Mesodermal cell (in vitro differentiated cells): ENCODE data around the gene KCNN4.
"Not testable (repeated sequence)": the region's sequence is repeated elsewhere in the genome, so short reads cannot be mapped to it uniquely, and the experiment has no call there.

ENCODE experiments used
- H3K27ac ChIP-seq: 2 replicates; pipeline ENCODE4 v1.7.0; 2013; ENCODE audit warnings: mild to moderate bottlenecking, low read depth, low read length, moderate library complexity; ENCODE audit not compliant: severe bottlenecking
- H3K36me3 ChIP-seq: 2 replicates; pipeline ENCODE4 v1.7.1; 2013; ENCODE audit warnings: mild to moderate bottlenecking, low read length, moderate library complexity; ENCODE audit not compliant: control insufficient read depth, insufficient read depth
- H3K4me1 ChIP-seq: one replicate; pipeline ENCODE4 v1.7.1; 2013; ENCODE audit warnings: mild to moderate bottlenecking, low read length; ENCODE audit not compliant: insufficient read depth, control insufficient read depth, poor library complexity, severe bottlenecking
- H3K4me3 ChIP-seq: 2 replicates; pipeline ENCODE4 v1.7.0; 2013; ENCODE audit warnings: low read length, control low read depth, mild to moderate bottlenecking; ENCODE audit not compliant: insufficient read depth, poor library complexity, severe bottlenecking; ENCODE audit errors: extremely low read depth
- H3K9me3 ChIP-seq: 2 replicates; pipeline ENCODE4 v1.7.1; 2013; ENCODE audit warnings: mild to moderate bottlenecking, low read length, moderate library complexity; ENCODE audit not compliant: control insufficient read depth
- WGBS, 2 experiments: methylation state at CpG; one replicate each; pipeline ENCODE4 v1.1.5; 2013; ENCODE audit warnings: missing lambda C conversion rate in 2 of 2; ENCODE audit not compliant: insufficient coverage in 2 of 2; 5-methylcytosine and 5-hydroxymethylcytosine counted together

KCNN4 gene

GRCh38 chr19:43812259-43812658 is 31.5 kb upstream of the KCNN4 start:
- no CpG with 5 or more reads among the region's 1 CpG for WGBS, 2 experiments
- no peak overlapping the region for H3K27ac ChIP-seq
- H3K4me1 ChIP-seq, result no peaks in the 10 kb centered on the region
- no peaks in the 10 kb centered on the region for H3K36me3 ChIP-seq
- H3K9me3 ChIP-seq, result no peaks in the 10 kb centered on the region
- H3K4me3 ChIP-seq, result no peak overlapping the region

GRCh38 chr19:43811837-43812236 is 31.1 kb upstream of the KCNN4 start:
- Histone ChIP-seq H3K9me3 (no peaks in the 10 kb centered on the region), H3K4me1 (no peaks in the 10 kb centered on the region), H3K36me3 (no peaks in the 10 kb centered on the region), H3K4me3 (no peak overlapping the region), H3K27ac (no peak overlapping the region)
- WGBS, 2 experiments, result 60% methylated on average over 1 of the region's 1 CpG; no CpG with 5 or more reads in 1 of the 2 experiments

- Histone ChIP-seq H3K4me3 (no peak overlapping the region), H3K36me3 (no peaks in the 10 kb centered on the region), H3K4me1 (no peaks in the 10 kb centered on the region), H3K27ac (no peak overlapping the region), H3K9me3 (no peaks in the 10 kb centered on the region)
- WGBS, 2 experiments, result 54 to 76% methylated on average over 2 to 4 of the region's 8 CpGs
Measured at GRCh38 chr19:43809762-43810696, 29.3 kb upstream of the KCNN4 start.

GRCh38 chr19:43807651-43808050 is 26.9 kb upstream of the KCNN4 start:
- no peaks in the 10 kb centered on the region for H3K36me3 ChIP-seq
- no peak overlapping the region for H3K4me3 ChIP-seq
- H3K9me3 ChIP-seq, result no peaks in the 10 kb centered on the region
- no peak overlapping the region for H3K27ac ChIP-seq
- no peaks in the 10 kb centered on the region for H3K4me1 ChIP-seq

GRCh38 chr19:43806848-43807247 is 26.1 kb upstream of the KCNN4 start:
- 100% methylated on average over 1 of the region's 5 CpGs; no CpG with 5 or more reads in 1 of the 2 experiments for WGBS, 2 experiments
- Histone ChIP-seq H3K36me3 (no peaks in the 10 kb centered on the region), H3K4me1 (no peaks in the 10 kb centered on the region), H3K9me3 (no peaks in the 10 kb centered on the region), H3K27ac (no peak overlapping the region), H3K4me3 (no peak overlapping the region)

GRCh38 chr19:43806401-43806800 is 25.6 kb upstream of the KCNN4 start:
- not testable (repeated sequence) for H3K4me3 ChIP-seq, H3K4me1 ChIP-seq, H3K9me3 ChIP-seq, H3K27ac ChIP-seq, H3K36me3 ChIP-seq
- 57 to 100% methylated on average over 1 of the region's 7 CpGs for WGBS, 2 experiments

GRCh38 chr19:43804432-43804831 is 23.7 kb upstream of the KCNN4 start:
- Histone ChIP-seq H3K4me3 (no peak overlapping the region), H3K27ac (no peak overlapping the region), H3K9me3 (no peaks in the 10 kb centered on the region), H3K4me1 (no peaks in the 10 kb centered on the region), H3K36me3 (no peaks in the 10 kb centered on the region)
- WGBS, 2 experiments, result 47% methylated on average over 2 of the region's 2 CpGs; no CpG with 5 or more reads in 1 of the 2 experiments

- H3K4me3 ChIP-seq, result no peak within 1 kb of the TSS
Measured at GRCh38 chr19:43802216-43802951, 21.6 kb upstream of the KCNN4 start, which contains the start of gene LYPD5. LYPD5 (minus strand) TSS chr19:43802447; CDS start chr19:43802380, 67 bp downstream.

GRCh38 chr19:43799502-43800142 is 18.8 kb upstream of the KCNN4 start:
- WGBS, 2 experiments, result 23 to 57% methylated on average over 3 to 5 of the region's 6 CpGs
- Histone ChIP-seq H3K9me3 (no peaks in the 10 kb centered on the region), H3K27ac (no peak overlapping the region), H3K4me1 (peaks cover 6% of the 10 kb centered on the region), H3K36me3 (no peaks in the 10 kb centered on the region), H3K4me3 (no peak overlapping the region)

More at GRCh38 chr19:43802216-43802951, 21.6 kb upstream of the KCNN4 start, which contains the start of gene LYPD5:
- 62 to 66% methylated on average over 7 to 8 of the region's 12 CpGs for WGBS, 2 experiments
- Histone ChIP-seq H3K4me1 (peaks cover 6% of the 10 kb centered on the region), H3K9me3 (no peaks in the 10 kb centered on the region), H3K27ac (no peak within 1 kb of the TSS), H3K36me3 (no peaks in the 10 kb centered on the region)

GRCh38 chr19:43798546-43799409 is 18.0 kb upstream of the KCNN4 start:
- WGBS, 2 experiments, result 10 to 17% methylated on average over 44 to 63 of the region's 70 CpGs
- Histone ChIP-seq H3K27ac (no peak overlapping the region), H3K9me3 (no peaks in the 10 kb centered on the region)

More at GRCh38 chr19:43798546-43799409, 18.0 kb upstream of the KCNN4 start:
- peaks cover 6% of the 10 kb centered on the region for H3K4me1 ChIP-seq
- peak overlapping the region; percentile 14 for H3K4me3 ChIP-seq
- H3K36me3 ChIP-seq, result no peaks in the 10 kb centered on the region
